CD4-positive, alpha-beta memory T cell (primary cell): ENCODE results near the gene GAS2L2. TPM values are rescaled to one million over a fixed set of nuclear protein-coding genes. Genes with fewer than 3 reads are reported as not detected.

Experiments used
- CTCF ChIA-PET: fragments of 350-600 bp; sonication (Branson Sonifier 250); formaldehyde crosslinking; loops from one replicate; lab custom pipeline; 2021; ENCODE audit warnings: inconsistent platforms; ENCODE audit not compliant: partially characterized antibody; lab: Charles Lee
- POLR2A ChIA-PET: fragments of 350-600 bp; sonication (Branson Sonifier 250); formaldehyde crosslinking; loops from one replicate; lab custom pipeline; 2021; ENCODE audit not compliant: partially characterized antibody; lab: Charles Lee
- DNase-seq, 5 donors: peaks; one replicate each; pipeline versions ENCODE4 v3.0.0 to v3.0.0-alpha.2; 2020 to 2022; ENCODE audit warnings: mixed read lengths in 1 of 5
- H3K27ac ChIP-seq: one replicate; pipeline ENCODE4 v1.7.0; 2013; ENCODE audit warnings: low read depth, low read length
- H3K27me3 ChIP-seq: 2 replicates; pipeline ENCODE4 v1.7.0; 2013; ENCODE audit warnings: mild to moderate bottlenecking, low read length, moderate library complexity; ENCODE audit not compliant: insufficient read depth
- H3K36me3 ChIP-seq: 2 replicates; pipeline ENCODE4 v1.7.0; 2013; ENCODE audit warnings: mild to moderate bottlenecking, low read length, moderate library complexity; ENCODE audit not compliant: insufficient read depth
- H3K4me1 ChIP-seq: 2 replicates; pipeline ENCODE4 v1.7.0; 2013; ENCODE audit warnings: mild to moderate bottlenecking, low read length, moderate library complexity; ENCODE audit not compliant: insufficient read depth
- H3K4me3 ChIP-seq, 2 donors: one replicate each; pipeline ENCODE4 v1.7.0; 2013; ENCODE audit warnings: low read length in 2 of 2, mild to moderate bottlenecking in 1 of 2
- H3K9me3 ChIP-seq, 2 donors: one replicate each; pipeline ENCODE4 v1.7.0; 2013; ENCODE audit warnings: low read length in 2 of 2, control low read depth in 1 of 2; ENCODE audit not compliant: control insufficient read depth in 1 of 2
- H3K27ac Mint-ChIP-seq, 7 donors: one replicate each; pipeline ENCODE4 v1.8.0; 2020 to 2021; ENCODE audit warnings: mixed read lengths in 7 of 7, mild to moderate bottlenecking in 6 of 7, inconsistent platforms in 3 of 7, moderate library complexity in 3 of 7
- H3K27me3 Mint-ChIP-seq, 2 donors: one replicate each; pipeline ENCODE4 v1.8.0; 2020 to 2021; ENCODE audit warnings: mixed read lengths in 2 of 2
- H3K36me3 Mint-ChIP-seq, 2 donors: one replicate each; pipeline ENCODE4 v1.8.0; 2020 to 2021; ENCODE audit warnings: mixed read lengths in 2 of 2, inconsistent platforms in 1 of 2, mild to moderate bottlenecking in 1 of 2
- H3K4me1 Mint-ChIP-seq, 4 donors: one replicate each; pipeline ENCODE4 v1.8.0; 2020 to 2021; ENCODE audit warnings: mixed read lengths in 4 of 4, mild to moderate bottlenecking in 1 of 4
- H3K4me3 Mint-ChIP-seq, 8 donors: one replicate each; pipeline ENCODE4 v1.8.0; 2020 to 2021; ENCODE audit warnings: mixed read lengths in 8 of 8, mild to moderate bottlenecking in 7 of 8, moderate library complexity in 6 of 8, inconsistent platforms in 3 of 8
- H3K9me3 Mint-ChIP-seq, 8 donors: one replicate each; pipeline ENCODE4 v1.8.0; 2020 to 2021; ENCODE audit warnings: mixed read lengths in 8 of 8, mild to moderate bottlenecking in 5 of 8, inconsistent platforms in 3 of 8, moderate library complexity in 1 of 8
- intact Hi-C: fragments of 100-400 bp; cut with micrococcal nuclease; formaldehyde crosslinking; loops from one replicate; pipeline ENCODE4 v1.15.1; 2023
- polyA plus RNA-seq, 2 donors: library from polyadenylated mRNA; unstranded; fragments of 300-500 nt; fragmentation: Illumina TruSeq; gene quantifications; one replicate each; pipeline ENCODE4 v1.2.3, GENCODE V29; 2021
- total RNA-seq, 2 experiments: library from RNA; stranded (reverse); gene quantifications; one replicate each; pipeline ENCODE4 v1.2.3, GENCODE V29; 2021

The GAS2L2 gene
- total RNA-seq, result under 1 TPM in 1 of 2 experiments, not detected in 1; 0.26 TPM
- under 1 TPM in 1 of 2 donors, not detected in 1; 0.13 TPM for polyA plus RNA-seq

- Mint-ChIP-seq H3K27ac (peak within 1 kb of the TSS in 1 of 7 donors; percentile 48), H3K4me1 (peaks cover 0 to 9% (median 2%) of the 10 kb centered on the region in 4 donors), H3K27me3 (peaks cover 16 to 27% of the 10 kb centered on the region in 2 donors), H3K4me3 (no peak within 1 kb of the TSS), H3K36me3 (no peaks in the 10 kb centered on the region), H3K9me3 (no peaks in the 10 kb centered on the region)
- H3K27me3 ChIP-seq, result peaks cover 22% of the 10 kb centered on the region
- CTCF ChIA-PET, result no interaction called here
- intact Hi-C loops, result no loop called here
- H3K4me1 ChIP-seq, result no peaks in the 10 kb centered on the region
- POLR2A ChIA-PET, result no interaction called here
- no peaks in the 10 kb centered on the region for H3K9me3 ChIP-seq
- no peak within 1 kb of the TSS for H3K27ac ChIP-seq
- DNase-seq, result no peak
- no peak within 1 kb of the TSS for H3K4me3 ChIP-seq
- H3K36me3 ChIP-seq, result no peaks in the 10 kb centered on the region
These were observed at the start of gene GAS2L2 for GRCh38 chr17:35752945-35753764. TSS of gene GAS2L2 (minus strand) at chr17:35753239. CDS start at chr17:35752850, 389 bp downstream.

- H3K27me3 ChIP-seq, result no peaks in the 10 kb centered on the region
- H3K4me3 ChIP-seq, result no peak overlapping the region
- peaks cover 6 to 19% (median 7%) of the 10 kb centered on the region in 4 donors for H3K4me1 Mint-ChIP-seq
- peaks cover 5% of the 10 kb centered on the region for H3K4me1 ChIP-seq
- H3K36me3 Mint-ChIP-seq, result no peaks in the 10 kb centered on the region
- intact Hi-C loops, result no loop called here
- H3K27ac Mint-ChIP-seq, result no peak overlapping the region
- no peaks in the 10 kb centered on the region for H3K36me3 ChIP-seq
- no peak for DNase-seq
- CTCF ChIA-PET, result interaction anchor here (1.2 to 1.3 kb wide), 2 partner anchors 32 to 38 kb away, joined by 3 to 4 read pairs; no protein-coding TSS in a partner anchor
- no peaks in the 10 kb centered on the region for H3K9me3 Mint-ChIP-seq
- POLR2A ChIA-PET, result no interaction called here
- H3K27me3 Mint-ChIP-seq, result peaks cover 6 to 11% of the 10 kb centered on the region in 2 donors
- H3K27ac ChIP-seq, result no peak overlapping the region
- H3K9me3 ChIP-seq, result no peaks in the 10 kb centered on the region
- no peak overlapping the region for H3K4me3 Mint-ChIP-seq
These were observed 48.7 kb upstream of the GAS2L2 start for GRCh38 chr17:35801583-35802224.

GRCh38 chr17:35799942-35800341 lies 46.9 kb upstream of the GAS2L2 start:
- H3K27ac Mint-ChIP-seq, result no peak overlapping the region
- Histone ChIP-seq H3K4me3 (no peak overlapping the region), H3K36me3 (no peaks in the 10 kb centered on the region), H3K27ac (no peak overlapping the region), H3K4me1 (peaks cover 13% of the 10 kb centered on the region), H3K9me3 (no peaks in the 10 kb centered on the region), H3K27me3 (peaks cover 7% of the 10 kb centered on the region)
- no peaks in the 10 kb centered on the region for H3K36me3 Mint-ChIP-seq
- no peaks in the 10 kb centered on the region for H3K9me3 Mint-ChIP-seq
- DNase-seq, result no peak
- POLR2A ChIA-PET, result no interaction called here
- CTCF ChIA-PET, result interaction anchor here (2.4 to 8.3 kb wide), 2 partner anchors 9 to 36 kb away, joined by 10 to 48 read pairs; partner anchors contain the start of gene TAF15
- H3K27me3 Mint-ChIP-seq, result peaks cover 11 to 19% of the 10 kb centered on the region in 2 donors
- intact Hi-C loops, result no loop called here
- peaks cover 6 to 26% (median 13%) of the 10 kb centered on the region in 4 donors for H3K4me1 Mint-ChIP-seq
- H3K4me3 Mint-ChIP-seq, result no peak overlapping the region

- DNase-seq, result no peak
- Mint-ChIP-seq H3K9me3 (no peaks in the 10 kb centered on the region), H3K27ac (no peak overlapping the region), H3K4me3 (no peak overlapping the region), H3K36me3 (no peaks in the 10 kb centered on the region), H3K4me1 (peaks cover 0 to 22% (median 9%) of the 10 kb centered on the region in 4 donors), H3K27me3 (peaks cover 21 to 29% of the 10 kb centered on the region in 2 donors)
- Histone ChIP-seq H3K4me3 (no peak overlapping the region), H3K4me1 (peaks cover 16% of the 10 kb centered on the region), H3K27me3 (peaks cover 12% of the 10 kb centered on the region), H3K9me3 (no peaks in the 10 kb centered on the region), H3K36me3 (no peaks in the 10 kb centered on the region), H3K27ac (no peak overlapping the region)
- POLR2A ChIA-PET, result interaction anchor here (4.6 kb wide), 1 partner anchor 11 kb away, joined by 30 read pairs; the partner anchor contains the start of gene TAF15
- intact Hi-C loops, result no loop called here
- CTCF ChIA-PET, result interaction anchor here (2.4 to 8.3 kb wide), 2 partner anchors 11 to 34 kb away, joined by 10 to 48 read pairs; partner anchors contain the start of gene TAF15
These were observed 44.9 kb upstream of the GAS2L2 start for GRCh38 chr17:35797918-35798317.

- peaks cover 12% of the 10 kb centered on the region for H3K27me3 ChIP-seq
- H3K27ac Mint-ChIP-seq, result no peak overlapping the region
- no peaks in the 10 kb centered on the region for H3K36me3 Mint-ChIP-seq
- DNase-seq, result no peak
- H3K4me3 ChIP-seq, result no peak overlapping the region
- peak overlapping the region in 1 of 8 donors; percentile 10 for H3K4me3 Mint-ChIP-seq
- peaks cover 16% of the 10 kb centered on the region for H3K4me1 ChIP-seq
- no peaks in the 10 kb centered on the region for H3K36me3 ChIP-seq
- peaks cover 21 to 33% of the 10 kb centered on the region in 2 donors for H3K27me3 Mint-ChIP-seq
- no peak overlapping the region for H3K27ac ChIP-seq
- intact Hi-C loops, result no loop called here
- no peaks in the 10 kb centered on the region for H3K9me3 Mint-ChIP-seq
- peaks cover 0 to 22% (median 9%) of the 10 kb centered on the region in 4 donors for H3K4me1 Mint-ChIP-seq
- ChIA-PET POLR2A (interaction anchor here (4.6 kb wide), 1 partner anchor 11 kb away, joined by 30 read pairs; the partner anchor contains the start of gene TAF15), CTCF (interaction anchor here (1.4 to 8.3 kb wide), 3 partner anchors 11 to 33 kb away, joined by 3 to 48 read pairs (median 11); partner anchors contain the start of gene TAF15)
- no peaks in the 10 kb centered on the region for H3K9me3 ChIP-seq
These were observed 44.3 kb upstream of the GAS2L2 start for GRCh38 chr17:35797370-35797769.

- H3K27me3 Mint-ChIP-seq, result peaks cover 23 to 33% of the 10 kb centered on the region in 2 donors
- no peak overlapping the region for H3K4me3 Mint-ChIP-seq
- Histone ChIP-seq H3K4me1 (peaks cover 16% of the 10 kb centered on the region), H3K9me3 (no peaks in the 10 kb centered on the region), H3K27ac (no peak overlapping the region), H3K4me3 (no peak overlapping the region), H3K36me3 (no peaks in the 10 kb centered on the region), H3K27me3 (peaks cover 12% of the 10 kb centered on the region)
- no peaks in the 10 kb centered on the region for H3K9me3 Mint-ChIP-seq
- no peak for DNase-seq
- H3K27ac Mint-ChIP-seq, result no peak overlapping the region
- intact Hi-C loops, result no loop called here
- H3K4me1 Mint-ChIP-seq, result peaks cover 0 to 22% (median 9%) of the 10 kb centered on the region in 4 donors
- ChIA-PET POLR2A (interaction anchor here (4.6 kb wide), 1 partner anchor 12 kb away, joined by 30 read pairs; the partner anchor contains the start of gene TAF15), CTCF (interaction anchor here (1.3 to 8.3 kb wide), 4 partner anchors 8 to 33 kb away, joined by 3 to 48 read pairs (median 7); partner anchors contain the start of gene TAF15)
- H3K36me3 Mint-ChIP-seq, result no peaks in the 10 kb centered on the region
These were observed 43.9 kb upstream of the GAS2L2 start for GRCh38 chr17:35796942-35797341.
